Measurements from ENCODE around the gene MCC.

Gene MCC

GRCh38 chr5:113166261-113166660, 322.0 kb downstream of the MCC start:
- TF ChIP-seq FOXP2 (optimal IDR thresholded peaks at IDR 0.05; ENCODE audit: borderline replicate concordance, extremely low read depth, extremely low read length, insufficient read depth), result no peak

DNA sequence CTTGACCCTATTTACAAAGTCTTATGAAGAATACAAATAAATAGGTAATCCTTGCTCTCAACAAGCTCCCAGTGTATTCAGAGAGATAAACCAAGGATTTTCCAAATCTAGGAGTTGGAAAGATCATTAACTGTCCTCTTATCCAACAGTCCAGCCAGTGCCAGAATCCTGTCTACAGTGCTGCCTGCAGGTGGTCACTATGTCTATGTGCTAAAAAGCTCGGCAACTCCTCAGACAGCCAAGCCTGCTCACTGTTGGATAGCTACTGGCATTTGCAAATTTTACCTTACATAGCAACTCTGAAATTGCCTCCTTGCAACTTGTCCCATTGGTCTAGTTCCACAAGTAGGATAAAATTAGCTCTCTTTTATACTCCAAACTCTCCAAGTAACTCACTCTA, 324.2 kb downstream of the MCC start:
- TF ChIP-seq FOXP2 (optimal IDR thresholded peaks at IDR 0.05; ENCODE audit: borderline replicate concordance, extremely low read depth, extremely low read length, insufficient read depth) (no peak), POLR2AphosphoS5 (IDR thresholded peaks at IDR 0.05; ENCODE audit: low read depth, low read length) (no peak), TAF1 (IDR thresholded peaks at IDR 0.05; ENCODE audit: borderline replicate concordance, insufficient read depth, low read length) (no peak), SIN3A (IDR thresholded peaks at IDR 0.05; ENCODE audit: borderline replicate concordance, insufficient read depth, low read length) (no peak), REST (IDR thresholded peaks at IDR 0.05; ENCODE audit: insufficient read depth in 1 of 2, low read depth in 2 of 2, low read length in 2 of 2) (no peak)

- no peak for TF ChIP-seq SIN3A (IDR thresholded peaks at IDR 0.05; ENCODE audit: borderline replicate concordance, insufficient read depth, low read length)
- no peak for TF ChIP-seq REST (IDR thresholded peaks at IDR 0.05; ENCODE audit: insufficient read depth in 1 of 2, low read depth in 2 of 2, low read length in 2 of 2)
- no peak for TF ChIP-seq TAF1 (IDR thresholded peaks at IDR 0.05; ENCODE audit: borderline replicate concordance, insufficient read depth, low read length)
These were observed 324.9 kb downstream of the MCC start for GRCh38 chr5:113163328-113163727.

DNA sequence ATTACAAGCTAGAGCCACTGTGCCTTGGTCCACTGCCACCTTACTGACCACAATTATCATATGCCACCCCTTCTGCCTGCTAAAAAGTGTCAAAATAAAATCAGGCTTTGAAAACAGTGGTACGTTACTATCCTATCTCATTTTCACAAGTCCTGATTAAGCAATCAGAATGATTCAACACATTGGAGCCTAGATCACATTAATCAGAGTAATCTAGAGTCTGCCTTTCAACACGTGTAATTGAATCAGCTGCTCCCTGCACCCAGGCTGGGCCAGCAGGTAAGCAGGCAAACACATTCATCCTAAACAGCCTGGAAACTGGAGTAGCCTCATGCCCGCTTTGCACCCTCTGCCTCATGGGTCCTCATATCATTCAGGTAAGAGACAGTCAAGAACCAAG, 325.5 kb downstream of the MCC start:
- TF ChIP-seq FOXP2 (optimal IDR thresholded peaks at IDR 0.05; ENCODE audit: borderline replicate concordance, extremely low read depth, extremely low read length, insufficient read depth) (no peak), REST (IDR thresholded peaks at IDR 0.05; ENCODE audit: insufficient read depth in 1 of 2, low read depth in 2 of 2, low read length in 2 of 2) (no peak), TAF1 (IDR thresholded peaks at IDR 0.05; ENCODE audit: borderline replicate concordance, insufficient read depth, low read length) (no peak), SIN3A (IDR thresholded peaks at IDR 0.05; ENCODE audit: borderline replicate concordance, insufficient read depth, low read length) (no peak), POLR2AphosphoS5 (IDR thresholded peaks at IDR 0.05; ENCODE audit: low read depth, low read length) (no peak)

DNA sequence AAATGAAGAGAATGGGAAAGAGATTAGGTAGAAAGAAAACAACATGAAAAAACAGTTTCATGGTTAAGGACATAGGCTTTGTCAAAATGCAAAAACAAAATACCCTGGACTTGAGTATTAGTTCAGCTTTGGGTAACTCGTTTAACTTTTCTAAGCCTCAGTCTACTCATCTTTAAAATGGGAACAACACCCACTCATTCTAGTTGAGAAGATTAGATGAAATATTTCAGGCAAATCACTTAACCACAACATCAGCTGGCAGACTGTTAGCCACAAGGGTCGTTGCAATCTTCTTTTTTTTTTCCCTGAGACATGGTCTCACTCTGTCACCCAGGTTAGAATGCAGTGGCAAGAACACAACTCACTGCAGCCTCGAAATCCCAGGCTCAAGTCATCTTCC, 326.0 kb downstream of the MCC start:
- TF ChIP-seq FOXP2 (optimal IDR thresholded peaks at IDR 0.05; ENCODE audit: borderline replicate concordance, extremely low read depth, extremely low read length, insufficient read depth) (no peak), REST (IDR thresholded peaks at IDR 0.05; ENCODE audit: insufficient read depth in 1 of 2, low read depth in 2 of 2, low read length in 2 of 2) (no peak), TAF1 (IDR thresholded peaks at IDR 0.05; ENCODE audit: borderline replicate concordance, insufficient read depth, low read length) (no peak), SIN3A (IDR thresholded peaks at IDR 0.05; ENCODE audit: borderline replicate concordance, insufficient read depth, low read length) (no peak), POLR2AphosphoS5 (IDR thresholded peaks at IDR 0.05; ENCODE audit: low read depth, low read length) (no peak)
